IgD-negative memory B cell (primary cell): Measurements from ENCODE around the gene ASTN2. TPM values are rescaled to one million over a fixed set of nuclear protein-coding genes. Genes with fewer than 3 reads are reported as not detected.

Source experiments
- H3K27ac Mint-ChIP-seq, 3 donors: one replicate each; pipeline ENCODE4 v1.8.0; 2020 to 2022; ENCODE audit warnings: mild to moderate bottlenecking in 3 of 3, mixed read lengths in 3 of 3, moderate library complexity in 1 of 3
- H3K27me3 Mint-ChIP-seq: one replicate; pipeline ENCODE4 v1.8.0; 2021; ENCODE audit warnings: mixed read lengths
- H3K36me3 Mint-ChIP-seq: one replicate; pipeline ENCODE4 v1.8.0; 2020; ENCODE audit warnings: mild to moderate bottlenecking, mixed read lengths
- H3K4me1 Mint-ChIP-seq, 3 donors: one replicate each; pipeline ENCODE4 v1.8.0; 2020 to 2022; ENCODE audit warnings: mixed read lengths in 3 of 3, mild to moderate bottlenecking in 1 of 3
- H3K4me3 Mint-ChIP-seq, 4 donors: one replicate each; pipeline ENCODE4 v1.8.0; 2020 to 2022; ENCODE audit warnings: mild to moderate bottlenecking in 4 of 4, mixed read lengths in 4 of 4, moderate library complexity in 3 of 4
- H3K9me3 Mint-ChIP-seq, 3 donors: one replicate each; pipeline ENCODE4 v1.8.0; 2020 to 2021; ENCODE audit warnings: mixed read lengths in 3 of 3, mild to moderate bottlenecking in 1 of 3
- polyA plus RNA-seq: library from polyadenylated mRNA; unstranded; fragments of 300-500 nt; fragmentation: Illumina TruSeq; gene quantifications from one replicate; pipeline ENCODE4 v1.2.3, GENCODE V29; 2021

The ASTN2 gene
- polyA plus RNA-seq, 1 donor from 2014 or later, result 2.7 TPM

GRCh38 chr9:116544896-116545295, 870.0 kb downstream of the ASTN2 start:
- peaks cover 0 to 2% (median 0%) of the 10 kb centered on the region in 3 donors for H3K9me3 Mint-ChIP-seq
- no peak overlapping the region for H3K27ac Mint-ChIP-seq
- H3K27me3 Mint-ChIP-seq, result peaks cover 3% of the 10 kb centered on the region
- peaks cover 4% of the 10 kb centered on the region for H3K36me3 Mint-ChIP-seq
- H3K4me3 Mint-ChIP-seq, result no peak overlapping the region
- H3K4me1 Mint-ChIP-seq, result peaks cover 0 to 2% (median 2%) of the 10 kb centered on the region in 3 donors

GRCh38 chr9:116543731-116544400, 871.0 kb downstream of the ASTN2 start:
- Mint-ChIP-seq H3K9me3 (peaks cover 2 to 4% (median 3%) of the 10 kb centered on the region in 3 donors), H3K4me1 (peaks cover 0 to 2% (median under 1%) of the 10 kb centered on the region in 3 donors), H3K27ac (no peak overlapping the region), H3K36me3 (peaks cover 4% of the 10 kb centered on the region), H3K4me3 (no peak overlapping the region), H3K27me3 (peaks cover 3% of the 10 kb centered on the region)

GRCh38 chr9:116541402-116541801, 873.5 kb downstream of the ASTN2 start:
- Mint-ChIP-seq H3K4me3 (no peak overlapping the region), H3K4me1 (peaks cover 0 to 2% (median 0%) of the 10 kb centered on the region in 3 donors), H3K27me3 (peaks cover 3% of the 10 kb centered on the region), H3K36me3 (peaks cover 4% of the 10 kb centered on the region), H3K27ac (no peak overlapping the region), H3K9me3 (peaks cover 2 to 17% (median 9%) of the 10 kb centered on the region in 3 donors)

- H3K9me3 Mint-ChIP-seq, result peaks cover 4 to 17% (median 10%) of the 10 kb centered on the region in 3 donors
- no peak overlapping the region for H3K27ac Mint-ChIP-seq
- peaks cover 0 to 2% (median 0%) of the 10 kb centered on the region in 3 donors for H3K4me1 Mint-ChIP-seq
- peaks cover 4% of the 10 kb centered on the region for H3K36me3 Mint-ChIP-seq
- H3K4me3 Mint-ChIP-seq, result no peak overlapping the region
- peaks cover 3% of the 10 kb centered on the region for H3K27me3 Mint-ChIP-seq
Observed at GRCh38 chr9:116539549-116539948, 875.3 kb downstream of the ASTN2 start.

GRCh38 chr9:116525611-116526010, 889.2 kb downstream of the ASTN2 start:
- peaks cover 2% of the 10 kb centered on the region for H3K36me3 Mint-ChIP-seq

GRCh38 chr9:116524778-116525470, 889.9 kb downstream of the ASTN2 start:
- Mint-ChIP-seq H3K27ac (no peak overlapping the region), H3K36me3 (peaks cover 2% of the 10 kb centered on the region), H3K4me3 (no peak overlapping the region), H3K27me3 (no peaks in the 10 kb centered on the region), H3K9me3 (peaks cover 9 to 26% (median 16%) of the 10 kb centered on the region in 3 donors), H3K4me1 (peaks cover 0 to 1% (median 0%) of the 10 kb centered on the region in 3 donors)

More at GRCh38 chr9:116525611-116526010, 889.2 kb downstream of the ASTN2 start:
- H3K9me3 Mint-ChIP-seq, result peaks cover 9 to 20% (median 16%) of the 10 kb centered on the region in 3 donors
- no peaks in the 10 kb centered on the region for H3K27me3 Mint-ChIP-seq
- no peak overlapping the region for H3K4me3 Mint-ChIP-seq
- H3K4me1 Mint-ChIP-seq, result peaks cover 0 to 1% (median 0%) of the 10 kb centered on the region in 3 donors
- no peak overlapping the region for H3K27ac Mint-ChIP-seq

- Mint-ChIP-seq H3K27me3 (no peaks in the 10 kb centered on the region), H3K36me3 (peaks cover 8% of the 10 kb centered on the region), H3K4me1 (peaks cover 0 to 1% (median 0%) of the 10 kb centered on the region in 3 donors), H3K9me3 (peaks cover 16 to 34% (median 17%) of the 10 kb centered on the region in 3 donors), H3K27ac (no peak overlapping the region), H3K4me3 (no peak overlapping the region)
Observed at GRCh38 chr9:116520218-116520617, 894.6 kb downstream of the ASTN2 start.

GRCh38 chr9:116516456-116516855, 898.4 kb downstream of the ASTN2 start:
- Mint-ChIP-seq H3K36me3 (peaks cover 12% of the 10 kb centered on the region), H3K4me3 (no peak overlapping the region), H3K4me1 (peaks cover 0 to 1% (median 0%) of the 10 kb centered on the region in 3 donors), H3K9me3 (peaks cover 14 to 38% (median 33%) of the 10 kb centered on the region in 3 donors), H3K27me3 (no peaks in the 10 kb centered on the region), H3K27ac (no peak overlapping the region)

GRCh38 chr9:116515541-116515940, 899.3 kb downstream of the ASTN2 start:
- H3K4me1 Mint-ChIP-seq, result no peaks in the 10 kb centered on the region
- H3K4me3 Mint-ChIP-seq, result no peak overlapping the region
- H3K9me3 Mint-ChIP-seq, result peaks cover 10 to 31% (median 28%) of the 10 kb centered on the region in 3 donors
- peaks cover 12% of the 10 kb centered on the region for H3K36me3 Mint-ChIP-seq
- H3K27ac Mint-ChIP-seq, result no peak overlapping the region
- no peaks in the 10 kb centered on the region for H3K27me3 Mint-ChIP-seq

- Mint-ChIP-seq H3K4me1 (peaks cover 0 to 8% (median 6%) of the 10 kb centered on the region in 3 donors), H3K27me3 (no peaks in the 10 kb centered on the region), H3K36me3 (peaks cover 3% of the 10 kb centered on the region), H3K9me3 (peaks cover 0 to 12% (median 11%) of the 10 kb centered on the region in 3 donors), H3K27ac (no peak overlapping the region), H3K4me3 (no peak overlapping the region)
Observed at GRCh38 chr9:116506685-116507084, 908.2 kb downstream of the ASTN2 start.

- Mint-ChIP-seq H3K36me3 (peaks cover 3% of the 10 kb centered on the region), H3K4me1 (peaks cover 0 to 8% (median 6%) of the 10 kb centered on the region in 3 donors), H3K27ac (no peak overlapping the region), H3K4me3 (no peak overlapping the region), H3K9me3 (peaks cover 0 to 12% (median 9%) of the 10 kb centered on the region in 3 donors), H3K27me3 (no peaks in the 10 kb centered on the region)
Observed at GRCh38 chr9:116504893-116505480, 909.9 kb downstream of the ASTN2 start.

- H3K4me1 Mint-ChIP-seq, result peaks cover 0 to 8% (median 6%) of the 10 kb centered on the region in 3 donors
- peaks cover 0 to 12% (median 4%) of the 10 kb centered on the region in 3 donors for H3K9me3 Mint-ChIP-seq
Observed at GRCh38 chr9:116504081-116504480, 910.8 kb downstream of the ASTN2 start.

GRCh38 chr9:116502746-116503145, 912.1 kb downstream of the ASTN2 start:
- Mint-ChIP-seq H3K4me1 (peaks cover 0 to 8% (median 6%) of the 10 kb centered on the region in 3 donors), H3K27ac (no peak overlapping the region)

More at GRCh38 chr9:116504081-116504480, 910.8 kb downstream of the ASTN2 start:
- Mint-ChIP-seq H3K27me3 (peaks cover 1% of the 10 kb centered on the region), H3K27ac (no peak overlapping the region), H3K36me3 (no peaks in the 10 kb centered on the region), H3K4me3 (no peak overlapping the region)

GRCh38 chr9:116501871-116502270, 913.0 kb downstream of the ASTN2 start:
- Mint-ChIP-seq H3K4me1 (peaks cover 0 to 8% (median 6%) of the 10 kb centered on the region in 3 donors), H3K27ac (peak overlapping the region in 1 of 3 donors; percentile 33), H3K36me3 (no peaks in the 10 kb centered on the region), H3K4me3 (no peak overlapping the region), H3K27me3 (peaks cover 1% of the 10 kb centered on the region), H3K9me3 (peaks cover 0 to 5% (median 0%) of the 10 kb centered on the region in 3 donors)

More at GRCh38 chr9:116502746-116503145, 912.1 kb downstream of the ASTN2 start:
- peaks cover 1% of the 10 kb centered on the region for H3K27me3 Mint-ChIP-seq
- no peak overlapping the region for H3K4me3 Mint-ChIP-seq
- peaks cover 0 to 5% (median 0%) of the 10 kb centered on the region in 3 donors for H3K9me3 Mint-ChIP-seq
- H3K36me3 Mint-ChIP-seq, result no peaks in the 10 kb centered on the region
